ENCODE data around the gene DUSP14.

GRCh38 chr17:37490638-37491614, 1.2 kb downstream of the DUSP14 start:
- TF ChIP-seq, protein P1, sequence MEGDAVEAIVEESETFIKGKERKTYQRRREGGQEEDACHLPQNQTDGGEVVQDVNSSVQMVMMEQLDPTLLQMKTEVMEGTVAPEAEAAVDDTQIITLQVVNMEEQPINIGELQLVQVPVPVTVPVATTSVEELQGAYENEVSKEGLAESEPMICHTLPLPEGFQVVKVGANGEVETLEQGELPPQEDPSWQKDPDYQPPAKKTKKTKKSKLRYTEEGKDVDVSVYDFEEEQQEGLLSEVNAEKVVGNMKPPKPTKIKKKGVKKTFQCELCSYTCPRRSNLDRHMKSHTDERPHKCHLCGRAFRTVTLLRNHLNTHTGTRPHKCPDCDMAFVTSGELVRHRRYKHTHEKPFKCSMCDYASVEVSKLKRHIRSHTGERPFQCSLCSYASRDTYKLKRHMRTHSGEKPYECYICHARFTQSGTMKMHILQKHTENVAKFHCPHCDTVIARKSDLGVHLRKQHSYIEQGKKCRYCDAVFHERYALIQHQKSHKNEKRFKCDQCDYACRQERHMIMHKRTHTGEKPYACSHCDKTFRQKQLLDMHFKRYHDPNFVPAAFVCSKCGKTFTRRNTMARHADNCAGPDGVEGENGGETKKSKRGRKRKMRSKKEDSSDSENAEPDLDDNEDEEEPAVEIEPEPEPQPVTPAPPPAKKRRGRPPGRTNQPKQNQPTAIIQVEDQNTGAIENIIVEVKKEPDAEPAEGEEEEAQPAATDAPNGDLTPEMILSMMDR (conservative IDR thresholded peaks at IDR 0.05; ENCODE audit: low read depth, low read length) = no peak
- TF ChIP-seq EZH2 (IDR thresholded peaks at IDR 0.05; ENCODE audit: low read length, unreplicated experiment) (no peak), EZH2phosphoT487 (IDR thresholded peaks at IDR 0.05; ENCODE audit: borderline replicate concordance, low read length) (no peak)

Data from PC-3 (cell line).